Measurements from ENCODE around the gene IRAK2.
"Not testable (repeated sequence)": the region's sequence is repeated elsewhere in the genome, so short reads cannot be mapped to it uniquely, and the experiment has no call there.

The IRAK2 gene

DNA sequence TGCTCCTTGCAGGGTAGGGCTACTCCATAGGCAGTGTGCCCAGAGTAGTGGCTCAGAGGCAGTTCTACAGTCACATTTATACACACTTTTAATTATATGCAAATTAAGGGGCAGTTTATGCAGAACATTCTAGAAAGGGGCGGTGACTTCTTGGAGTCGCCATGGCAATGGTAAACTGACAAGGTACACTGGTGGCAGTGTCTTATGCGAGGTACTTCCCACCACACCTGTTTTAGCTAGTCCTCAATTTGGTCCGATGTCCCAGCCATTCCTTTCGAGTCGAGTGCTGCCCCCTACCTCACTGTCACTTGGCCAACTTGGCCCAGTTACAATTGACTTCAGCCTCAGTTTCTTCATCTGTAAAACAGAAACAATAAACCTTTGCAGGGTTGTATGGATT, 3.8 kb upstream of the IRAK2 start:
- no peak for DNase-seq (ENCODE audit: low read depth in 2 of 2)

DNA sequence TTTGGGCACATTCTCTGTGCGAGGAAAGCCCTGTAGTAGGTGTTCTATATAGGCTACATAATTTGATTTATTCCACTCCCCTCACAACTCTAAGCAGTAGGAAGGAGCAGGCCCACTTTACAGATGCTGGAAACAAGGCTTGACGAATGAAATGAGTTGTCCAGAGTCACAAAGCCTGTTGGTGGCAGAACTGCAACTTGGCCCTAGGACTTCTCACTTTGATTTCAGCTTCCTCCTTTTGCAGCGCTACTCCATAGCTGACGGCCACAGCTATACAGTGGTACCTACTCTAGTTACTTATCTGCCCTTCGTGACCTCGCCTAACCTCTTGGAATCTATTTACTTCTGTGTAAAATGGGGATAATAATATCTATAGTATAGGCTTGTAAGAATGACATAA, 2.5 kb upstream of the IRAK2 start:
- no peak for DNase-seq (ENCODE audit: low read depth in 2 of 2)

DNA sequence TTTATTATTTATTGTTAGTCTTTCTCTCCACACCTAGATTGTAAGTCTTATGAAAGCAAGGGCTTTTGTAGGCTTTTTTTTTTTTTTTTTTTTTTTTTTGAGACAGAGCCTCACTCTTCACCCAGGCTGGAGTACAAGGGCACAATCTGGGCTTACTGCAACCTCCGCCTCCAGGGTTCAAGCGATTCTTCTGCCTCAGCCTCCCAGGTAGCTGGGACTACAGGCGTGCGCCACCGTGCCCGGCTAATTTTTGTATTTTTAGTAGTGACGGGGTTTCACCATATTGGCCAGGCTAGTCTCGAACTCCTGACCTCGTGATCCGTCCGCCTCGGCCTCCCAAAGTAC, 546 bp upstream of the IRAK2 start:
- not testable (repeated sequence) for DNase-seq (ENCODE audit: low read depth in 2 of 2)

DNA sequence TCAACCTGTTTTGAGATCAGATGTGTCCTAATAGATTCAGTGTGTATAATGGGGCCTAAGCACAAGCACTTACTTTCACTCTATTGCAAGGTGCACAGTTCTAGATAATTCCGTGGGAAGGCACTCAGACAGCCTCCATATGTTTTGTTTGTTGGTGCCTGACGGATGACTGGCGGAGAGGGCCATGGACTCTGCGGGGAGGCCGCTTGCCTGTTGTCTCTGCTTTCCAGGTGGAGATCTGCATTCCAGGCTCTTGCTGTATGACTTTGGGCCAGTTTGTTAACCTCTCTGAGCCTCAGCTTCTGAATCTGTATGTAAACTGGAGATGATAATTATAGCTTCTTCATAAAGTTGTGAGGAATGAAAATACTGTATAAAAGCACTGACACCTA, 1.5 kb downstream of the IRAK2 start:
- no peak for DNase-seq (ENCODE audit: low read depth in 2 of 2)

DNA sequence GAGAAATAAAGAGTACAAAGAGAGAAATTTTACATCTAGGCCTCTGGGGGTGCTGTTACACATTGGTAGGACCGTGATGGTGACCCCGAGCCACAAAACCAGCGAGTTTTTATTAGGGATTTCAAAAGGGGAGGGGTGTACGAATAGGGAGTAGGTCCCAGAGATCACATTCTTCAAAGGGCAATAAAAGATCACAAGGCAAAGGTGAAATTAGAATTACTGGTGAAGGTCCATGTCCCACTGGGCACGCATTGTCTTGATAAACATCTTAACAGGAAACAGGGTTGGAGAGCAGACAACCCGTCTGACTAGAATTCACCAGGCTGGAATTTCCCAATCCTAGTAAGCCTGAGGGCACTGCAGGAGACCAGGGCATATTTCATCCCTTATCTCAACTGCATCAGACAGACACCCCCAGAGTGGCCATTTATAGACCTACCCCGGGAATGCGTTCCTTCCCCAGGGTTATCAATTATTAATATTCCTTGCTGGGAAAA, 4.3 kb downstream of the IRAK2 start:
- DNase-seq (ENCODE audit: low read depth in 2 of 2), result no peak

DNA sequence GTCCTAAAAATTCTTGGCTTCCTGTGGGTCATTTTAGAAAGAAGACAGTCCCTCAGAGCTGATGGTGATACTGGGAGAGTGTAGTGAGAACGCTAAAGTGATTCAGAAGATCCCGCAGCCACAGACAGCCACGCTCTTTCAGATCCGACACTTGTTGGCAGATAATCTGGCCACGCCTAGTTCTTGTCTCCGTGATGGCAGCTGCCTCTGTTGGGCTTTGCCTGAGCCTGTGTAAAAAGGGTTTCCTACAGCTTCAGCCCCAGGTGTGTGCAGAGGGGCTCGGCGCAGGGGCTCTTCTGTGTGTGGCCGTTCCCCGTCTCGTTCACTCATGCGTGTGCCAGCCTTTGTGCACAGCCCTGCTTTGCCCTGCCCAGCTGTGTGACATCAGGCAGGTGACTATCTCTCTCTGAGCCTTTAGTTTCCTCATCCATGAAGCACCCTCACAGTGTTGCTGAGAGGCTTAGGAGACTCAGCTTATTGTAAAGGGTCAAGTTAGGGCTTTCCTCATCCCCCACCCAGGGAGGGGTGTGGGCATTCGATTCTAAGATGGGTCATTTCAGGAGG, 6.3 kb downstream of the IRAK2 start:
- no peak for DNase-seq (ENCODE audit: low read depth in 2 of 2)

DNA sequence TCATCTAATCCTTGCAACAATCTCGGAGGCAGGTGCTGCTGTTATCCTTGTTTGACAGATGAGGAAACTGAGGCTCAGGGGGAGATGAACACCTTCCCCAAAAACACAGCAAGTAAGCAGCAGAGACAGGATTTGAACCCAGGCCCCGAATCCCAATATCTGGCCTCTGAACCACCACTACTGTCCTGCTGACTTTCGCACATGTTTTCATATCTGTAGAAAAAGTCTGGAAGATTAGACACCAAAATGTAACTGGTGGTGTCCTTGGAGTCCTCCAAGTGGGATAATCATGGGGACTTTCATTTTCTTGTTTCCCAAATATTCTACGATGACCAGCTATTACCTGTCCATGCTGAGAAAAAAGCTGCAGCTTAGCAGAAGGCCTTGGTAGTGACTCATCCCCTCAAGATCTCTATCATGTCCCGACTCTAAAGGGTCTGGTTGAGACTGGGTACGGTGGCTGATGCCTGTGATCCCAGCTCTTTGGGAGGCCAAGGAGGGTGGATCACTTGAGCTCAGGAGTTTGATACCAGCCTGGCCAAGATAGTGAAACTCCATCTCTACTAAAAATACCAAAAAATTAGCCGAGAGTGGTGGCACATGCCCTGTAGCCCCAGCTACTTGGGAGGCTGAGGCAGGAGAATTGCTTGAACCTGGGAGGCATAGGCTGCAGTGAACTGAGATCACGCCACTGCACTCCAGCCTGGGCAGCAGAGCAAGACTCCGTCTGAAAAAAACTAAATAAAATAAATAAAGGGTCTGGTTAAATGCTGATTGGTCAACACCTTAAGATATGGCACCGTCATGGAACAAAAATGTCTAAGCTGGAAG, 8.6 kb downstream of the IRAK2 start:
- no peak for DNase-seq (ENCODE audit: low read depth in 2 of 2)

DNA sequence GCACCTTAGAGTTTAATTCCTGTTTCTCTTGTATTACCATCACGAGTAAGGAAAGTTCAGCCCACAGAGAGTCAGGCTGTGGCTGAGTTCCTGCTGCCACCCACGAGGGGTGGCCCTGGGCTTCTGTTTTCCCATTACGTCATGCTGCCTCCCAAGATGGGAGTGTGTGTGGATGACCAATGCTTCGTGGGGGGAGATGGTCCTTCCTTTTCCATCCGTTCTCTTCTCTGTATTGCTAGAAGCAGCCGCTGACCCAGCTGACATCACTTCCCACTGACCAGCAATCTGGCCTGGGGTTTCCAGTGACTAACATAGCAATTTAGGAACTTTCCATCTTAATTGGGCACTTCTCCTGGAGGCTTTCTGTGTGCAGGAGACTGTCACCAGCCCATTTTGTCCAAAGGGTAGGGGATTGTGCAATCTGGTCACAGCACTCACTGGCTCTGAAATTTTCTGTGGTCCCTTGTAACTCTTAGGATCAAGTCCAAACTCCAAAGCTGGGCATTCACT, 9.3 kb downstream of the IRAK2 start:
- DNase-seq (ENCODE audit: low read depth in 2 of 2), result no peak

DNA sequence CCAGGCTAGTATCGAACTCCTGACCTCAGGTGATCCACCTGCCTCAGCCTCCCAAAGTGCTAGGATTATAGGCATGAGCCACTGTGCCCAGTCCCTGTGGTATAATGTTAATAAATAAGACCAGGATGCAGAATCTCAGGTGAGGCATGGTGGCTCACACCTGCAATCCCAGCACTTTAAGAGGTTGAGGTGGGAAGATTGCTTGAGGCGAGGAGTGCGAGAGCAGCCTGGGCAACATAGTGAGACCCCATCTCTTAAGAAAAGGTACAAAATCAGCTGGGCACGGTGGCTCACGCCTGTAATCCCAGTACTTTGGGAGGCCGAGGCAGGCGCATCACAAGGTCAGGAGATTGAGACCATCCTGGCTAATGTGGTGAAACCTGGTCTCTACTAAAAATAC, 10.6 kb downstream of the IRAK2 start:
- DNase-seq (ENCODE audit: low read depth in 2 of 2), result not testable (repeated sequence)

DNA sequence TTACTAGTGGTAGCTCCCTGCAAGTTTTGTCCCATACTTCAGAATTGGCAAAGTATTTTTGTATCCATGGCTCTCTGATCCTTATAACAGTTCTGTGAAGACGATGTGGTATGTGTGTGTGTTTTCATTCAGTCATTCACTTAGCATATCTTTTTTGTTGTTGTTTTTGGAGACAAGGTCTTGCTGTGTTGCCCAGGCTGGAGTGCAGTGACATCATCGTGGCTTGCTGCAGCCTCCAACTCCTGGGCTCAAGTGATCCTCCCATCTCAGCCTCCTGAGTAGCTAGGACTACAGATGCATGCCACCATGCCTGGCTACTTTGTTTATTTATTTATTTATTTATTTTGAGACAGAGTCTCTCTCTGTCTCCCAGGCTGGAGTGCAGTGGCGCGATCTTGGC, 11.4 kb downstream of the IRAK2 start:
- not testable (repeated sequence) for DNase-seq (ENCODE audit: low read depth in 2 of 2)

DNA sequence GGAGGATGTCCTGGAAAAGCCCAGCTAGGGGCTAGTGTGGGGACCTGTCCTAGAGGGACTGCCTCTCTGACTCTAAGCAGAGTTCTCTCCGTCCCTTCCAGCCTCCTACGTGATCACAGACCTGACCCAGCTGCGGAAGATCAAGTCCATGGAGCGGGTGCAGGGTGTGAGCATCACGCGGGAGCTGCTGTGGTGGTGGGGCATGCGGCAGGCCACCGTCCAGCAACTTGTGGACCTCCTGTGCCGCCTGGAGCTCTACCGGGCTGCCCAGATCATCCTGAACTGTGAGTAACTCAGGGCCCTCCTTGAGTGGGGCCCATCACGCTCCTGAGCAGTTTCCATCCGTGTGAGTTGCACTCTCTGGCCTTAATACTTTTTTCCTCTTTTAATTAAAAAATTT, 13.0 kb downstream of the IRAK2 start:
- no peak for DNase-seq (ENCODE audit: low read depth in 2 of 2)

DNA sequence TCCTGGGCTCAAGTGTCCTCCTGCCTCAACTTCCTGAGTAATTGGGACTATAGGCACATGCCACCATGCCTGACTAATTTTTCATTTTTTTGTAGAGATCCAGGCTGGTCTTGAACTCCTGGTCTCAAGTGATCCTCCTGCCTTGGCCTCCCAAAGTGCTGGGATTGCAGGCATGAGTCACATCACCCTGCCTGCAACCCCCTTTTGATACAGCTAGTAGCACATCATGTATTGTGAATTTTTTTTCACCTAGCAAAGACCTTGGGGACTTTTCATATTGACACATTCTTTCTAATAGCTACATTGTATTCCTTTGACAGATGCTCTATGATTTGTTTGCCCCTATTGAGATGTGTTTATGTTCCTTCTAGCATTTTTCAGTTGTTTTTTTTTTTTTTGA, 14.2 kb downstream of the IRAK2 start:
- no peak for DNase-seq (ENCODE audit: low read depth in 2 of 2)

DNA sequence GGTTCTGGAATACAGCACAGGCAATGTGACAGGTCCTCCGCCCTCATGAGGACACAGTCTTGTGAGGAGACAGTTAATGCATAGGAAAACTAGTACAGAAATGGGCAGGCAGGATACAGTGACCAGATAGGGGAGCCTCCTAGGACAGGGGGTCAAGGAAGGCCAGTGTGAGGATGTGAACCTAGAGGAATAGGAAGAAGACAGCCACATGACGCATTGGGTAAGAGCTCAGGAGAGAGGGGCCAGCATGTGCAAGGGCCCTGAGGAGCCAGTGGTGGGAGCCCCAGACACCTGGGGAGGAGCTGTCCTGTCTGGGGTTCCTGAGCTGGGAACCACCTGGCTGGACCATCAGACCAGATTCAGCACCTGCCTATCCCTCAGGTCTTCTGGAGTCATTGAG, 15.6 kb downstream of the IRAK2 start:
- no peak for DNase-seq (ENCODE audit: low read depth in 2 of 2)

DNA sequence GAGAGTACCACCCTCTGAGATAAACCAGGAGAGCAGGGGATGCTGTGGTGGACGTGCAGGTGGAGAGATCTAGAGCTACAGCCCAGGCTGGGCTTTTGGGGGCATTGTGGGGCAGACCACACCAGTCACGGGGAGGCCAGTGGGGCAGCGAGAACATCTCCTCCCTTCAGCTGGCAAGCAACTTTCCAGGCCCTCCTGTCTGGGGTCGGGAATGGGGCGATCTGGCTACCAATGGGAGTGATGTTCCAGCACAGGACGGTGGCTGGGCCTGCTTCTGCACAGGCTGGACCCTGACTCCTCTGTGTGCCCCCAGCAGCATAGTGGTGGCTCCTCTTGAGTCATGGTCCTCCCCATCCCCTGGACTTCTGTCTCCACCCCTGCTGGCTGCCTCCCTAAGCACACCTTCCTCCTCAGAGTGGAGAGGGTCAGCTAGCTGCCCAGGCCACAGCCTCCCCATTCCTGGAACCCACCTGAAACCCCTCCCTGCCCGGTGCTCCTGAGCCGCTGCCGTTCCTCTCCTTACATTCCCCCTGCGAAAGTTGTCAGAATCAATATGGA, 16.1 kb downstream of the IRAK2 start:
- no peak for DNase-seq (ENCODE audit: low read depth in 2 of 2)

DNA sequence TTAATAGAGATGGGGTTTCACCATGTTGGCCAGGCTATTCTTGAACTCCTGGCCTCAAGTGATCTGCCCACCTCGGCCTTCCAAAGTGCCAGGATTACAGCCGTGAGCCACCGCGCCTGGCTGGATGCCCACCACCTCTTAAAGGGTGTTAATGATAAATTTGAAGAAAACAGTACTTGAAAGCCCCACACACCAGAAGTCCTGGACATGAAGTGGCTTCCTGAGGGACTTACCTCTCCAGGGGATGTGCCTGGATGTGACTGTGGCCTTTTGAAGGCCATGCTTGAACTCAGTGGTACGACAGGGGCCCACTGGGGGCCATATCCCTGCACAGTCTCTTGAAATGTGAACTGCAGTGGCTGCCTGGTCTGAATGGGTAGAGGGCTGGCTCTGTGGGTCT, 18.2 kb downstream of the IRAK2 start:
- DNase-seq (ENCODE audit: low read depth in 2 of 2), result no peak

DNA sequence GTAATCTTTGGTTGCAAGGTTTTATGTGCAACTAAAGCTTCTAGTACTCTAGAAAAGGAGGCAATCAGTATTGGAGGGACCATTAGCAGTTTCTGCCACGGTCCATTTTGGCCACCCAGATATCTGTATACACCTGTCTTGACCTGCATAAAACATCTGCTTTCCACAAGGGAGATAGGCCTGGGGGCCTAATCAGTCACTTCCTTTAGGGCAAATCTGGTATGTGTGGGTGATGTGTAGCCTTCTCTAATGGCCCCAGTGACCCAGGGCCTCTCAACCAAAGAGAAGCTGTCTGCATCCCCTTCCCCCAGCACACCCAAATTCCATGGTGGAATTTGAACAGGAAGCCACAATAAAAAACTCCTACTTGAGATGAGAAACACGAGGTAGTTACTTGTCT, 19.5 kb downstream of the IRAK2 start:
- no peak for DNase-seq (ENCODE audit: low read depth in 2 of 2)

DNA sequence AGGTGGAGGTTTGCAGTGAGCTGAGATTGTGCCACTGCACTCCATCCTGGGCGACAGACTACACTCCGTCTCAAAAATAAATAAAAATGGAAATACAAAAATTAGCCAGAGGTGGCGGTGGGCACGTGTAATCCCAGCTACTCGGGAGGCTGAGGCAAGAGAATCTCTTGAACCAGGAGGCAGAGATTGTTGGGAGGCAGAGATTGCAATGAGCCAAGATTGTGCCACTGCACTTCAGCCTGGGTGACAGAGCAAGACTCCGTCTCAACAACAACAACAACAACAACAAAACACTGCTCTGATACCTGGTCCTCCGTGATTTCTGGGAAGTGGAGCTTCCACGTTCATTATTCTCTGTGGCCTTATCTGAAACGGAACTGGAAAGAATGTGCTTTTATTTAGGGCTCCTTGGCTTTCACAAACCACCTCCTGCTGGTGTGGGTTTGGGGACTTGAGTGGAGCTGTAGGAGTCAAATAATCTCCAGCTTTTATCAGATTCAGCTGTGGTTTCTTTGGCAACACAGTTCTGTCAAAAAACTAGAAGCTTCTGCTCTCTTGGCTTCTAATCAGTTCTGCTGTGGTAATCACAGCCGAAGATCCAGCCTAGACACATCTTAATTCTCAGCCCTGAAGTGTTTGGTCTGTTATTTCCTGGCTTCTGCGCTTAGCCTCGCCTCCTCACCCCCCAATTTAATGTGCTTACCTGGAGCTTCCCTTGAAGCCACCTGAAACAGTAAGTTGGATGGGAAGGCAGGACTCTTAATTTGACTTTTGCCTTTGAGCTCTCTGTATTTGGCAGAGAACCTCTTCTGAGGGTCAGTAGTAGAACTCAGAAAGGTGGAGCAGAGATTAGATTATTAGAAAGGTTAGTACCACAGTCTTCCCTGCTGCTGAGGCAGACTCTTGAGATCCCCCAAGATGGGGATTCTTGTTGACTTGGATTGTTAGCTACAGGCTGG, 21.4 kb downstream of the IRAK2 start:
- no peak for DNase-seq (ENCODE audit: low read depth in 2 of 2)

DNA sequence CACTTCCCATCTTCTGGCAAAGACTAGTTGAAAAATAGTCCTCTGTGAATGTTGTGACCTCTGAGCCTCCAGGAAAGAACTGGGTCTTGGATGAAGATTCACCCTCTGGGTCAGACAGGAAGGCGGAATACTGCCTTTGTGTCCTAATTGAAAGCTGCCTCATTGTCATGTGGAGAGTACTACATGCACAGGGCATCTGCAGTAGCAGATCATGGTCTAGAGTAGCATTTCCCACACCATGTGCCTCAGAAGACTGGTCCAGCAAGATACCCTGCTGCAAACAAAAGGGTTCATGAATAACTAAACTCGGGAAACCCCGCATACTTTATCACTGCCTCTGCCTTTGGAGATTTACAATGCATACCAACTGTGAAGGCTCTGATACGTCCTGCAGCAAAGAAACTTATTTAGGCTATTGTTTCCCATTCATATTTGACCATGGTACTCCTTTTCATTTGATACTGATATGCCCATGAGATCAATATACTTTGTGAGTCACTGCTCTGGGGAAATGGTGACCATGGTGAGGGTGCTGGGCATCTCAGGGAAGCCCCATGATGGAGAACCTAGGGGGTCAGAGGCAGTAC, 22.7 kb downstream of the IRAK2 start:
- DNase-seq (ENCODE audit: low read depth in 2 of 2), result no peak

DNA sequence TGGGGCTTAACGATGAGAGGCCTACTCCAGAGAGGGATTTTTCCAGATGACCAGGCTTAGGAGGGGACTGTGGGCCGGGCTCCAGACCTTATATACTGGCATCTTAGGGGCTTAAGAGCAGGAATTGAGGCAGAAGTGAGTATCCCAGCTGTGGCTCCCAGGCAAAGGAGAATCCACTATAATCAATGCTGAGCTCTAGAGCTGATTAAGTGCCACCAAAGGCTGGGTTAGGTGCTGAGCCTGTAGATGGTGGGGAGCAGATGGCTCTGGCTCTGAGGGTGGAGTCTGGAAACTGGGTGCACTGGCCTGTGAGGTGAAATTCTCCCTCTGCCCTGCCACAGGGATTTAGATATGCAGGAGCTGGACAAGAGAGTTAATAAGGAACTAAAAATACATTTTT, 23.2 kb downstream of the IRAK2 start:
- DNase-seq (ENCODE audit: low read depth in 2 of 2), result no peak

DNA sequence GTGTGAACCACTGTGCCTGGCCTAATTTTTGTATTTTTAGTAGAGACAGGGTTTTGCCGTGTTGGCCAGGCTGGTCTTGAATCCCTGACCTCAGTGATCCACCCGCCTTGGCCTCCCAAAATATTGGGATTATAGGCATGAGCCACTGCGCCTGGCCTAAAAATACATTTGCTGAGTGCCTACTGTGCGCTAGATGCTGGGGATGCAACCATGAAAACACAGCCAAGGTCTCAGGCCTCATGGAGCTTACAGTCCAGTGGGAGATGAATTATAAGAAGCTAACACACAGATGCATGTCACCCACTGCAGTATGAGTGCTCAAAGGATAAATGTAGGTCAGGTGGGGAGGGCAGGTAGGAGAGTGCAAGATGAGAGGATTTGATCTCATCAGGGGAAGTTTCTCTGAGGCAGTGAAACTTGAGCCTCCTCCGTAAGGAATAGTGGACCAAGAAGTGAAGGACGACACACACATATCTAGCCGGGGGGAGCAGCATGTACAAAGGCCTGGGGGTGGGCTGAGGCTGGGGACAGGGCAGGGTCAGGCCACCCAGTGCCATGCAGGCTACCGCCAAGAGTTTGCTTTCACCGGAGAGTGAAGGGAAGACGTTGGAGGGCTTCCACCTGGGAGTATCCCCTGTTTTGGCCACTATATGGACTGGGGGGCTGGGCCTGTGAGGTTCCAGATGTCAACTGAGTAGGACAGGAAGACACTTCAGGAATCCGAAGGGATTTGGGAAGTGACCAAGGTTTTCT, 24.3 kb downstream of the IRAK2 start:
- DNase-seq (ENCODE audit: low read depth in 2 of 2), result no peak
